HG03139 (cell line): ENCODE data around the gene HBB.
"Not testable (repeated sequence)": the region's sequence is repeated elsewhere in the genome, so short reads cannot be mapped to it uniquely, and the experiment has no call there.

ENCODE experiments used
- ATAC-seq: cut with Tn5 transposase; IDR thresholded peaks from one replicate; pipeline ENCODE4 v1.9.1; 2021; ENCODE audit not compliant: unreplicated experiment

The HBB gene

GRCh38 chr11:5226732-5227310, at the start of gene HBB:
HBB (minus strand) TSS chr11:5227071; CDS start chr11:5227021, 50 bp downstream.
- no peak for ATAC-seq

GRCh38 chr11:5275369-5276110, 48.7 kb upstream of the HBB start:
- ATAC-seq, result no peak

- ATAC-seq, result no peak
Measured at GRCh38 chr11:5274395-5274794, 47.5 kb upstream of the HBB start.

GRCh38 chr11:5272395-5273017, 45.6 kb upstream of the HBB start:
- ATAC-seq, result no peak

GRCh38 chr11:5269715-5270147, 42.9 kb upstream of the HBB start, which contains the start of gene HBE1:
HBE1 (minus strand) TSS chr11:5269945; CDS start chr11:5269890, 55 bp downstream.
- no peak for ATAC-seq

GRCh38 chr11:5267033-5267563, 40.2 kb upstream of the HBB start:
- ATAC-seq, result no peak

GRCh38 chr11:5266609-5267008, 39.7 kb upstream of the HBB start:
- ATAC-seq, result no peak

- ATAC-seq, result no peak
Measured at GRCh38 chr11:5265832-5266231, 39.0 kb upstream of the HBB start.

GRCh38 chr11:5258543-5259262, 31.8 kb upstream of the HBB start:
- no peak for ATAC-seq

- ATAC-seq, result no peak
Measured at GRCh38 chr11:5257296-5257695, 30.4 kb upstream of the HBB start.

GRCh38 chr11:5254646-5255413, 28.0 kb upstream of the HBB start, which contains the start of gene HBG2:
HBG2 (minus strand) TSS chr11:5254781; CDS start chr11:5254728, 53 bp downstream.
- not testable (repeated sequence) for ATAC-seq

GRCh38 chr11:5254023-5254422, 27.2 kb upstream of the HBB start:
- not testable (repeated sequence) for ATAC-seq

- ATAC-seq, result not testable (repeated sequence)
Measured at GRCh38 chr11:5253440-5253839, 26.6 kb upstream of the HBB start.

GRCh38 chr11:5252919-5253265, 26.0 kb upstream of the HBB start:
- no peak for ATAC-seq

- ATAC-seq, result no peak
Measured at GRCh38 chr11:5252192-5252918, 25.5 kb upstream of the HBB start.

GRCh38 chr11:5251746-5252145, 24.9 kb upstream of the HBB start:
- no peak for ATAC-seq

GRCh38 chr11:5250543-5251204, 23.8 kb upstream of the HBB start:
- ATAC-seq, result no peak

- ATAC-seq, result not testable (repeated sequence)
Measured at GRCh38 chr11:5249807-5250396, 23.0 kb upstream of the HBB start, which contains the start of gene HBG1. HBG1 (minus strand) TSS chr11:5249857; CDS start chr11:5249804, 53 bp downstream.

- not testable (repeated sequence) for ATAC-seq
Measured at GRCh38 chr11:5248498-5248897, 21.6 kb upstream of the HBB start.
